NCI-H128 (cell line): ENCODE data around the gene BTNL3.
"Not testable (repeated sequence)": the region's sequence is repeated elsewhere in the genome, so short reads cannot be mapped to it uniquely, and the experiment has no call there.

Experiments used
- DNase-seq: peaks from one replicate; lab custom pipeline; 2025; ENCODE audit not compliant: unreplicated experiment; lab: John Stamatoyannopoulos, UW

The BTNL3 gene

DNA sequence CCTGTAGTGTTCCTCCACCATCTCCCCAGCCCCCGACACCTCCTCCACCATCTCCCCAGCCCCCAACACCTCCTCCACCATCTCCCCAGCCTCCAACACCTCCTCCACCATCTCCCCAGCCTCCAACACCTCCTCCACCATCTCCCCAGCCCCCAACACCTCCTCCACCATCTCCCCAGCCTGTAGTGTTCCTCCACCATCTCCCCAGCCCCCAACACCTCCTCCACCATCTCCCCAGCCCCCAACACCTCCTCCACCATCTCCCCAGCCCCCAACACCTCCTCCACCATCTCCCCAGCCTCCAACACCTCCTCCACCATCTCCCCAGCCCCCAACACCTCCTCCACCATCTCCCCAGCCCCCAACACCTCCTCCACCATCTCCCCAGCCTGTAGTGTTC is 57.2 kb downstream of the BTNL3 start:
- DNase-seq: not testable (repeated sequence)

DNA sequence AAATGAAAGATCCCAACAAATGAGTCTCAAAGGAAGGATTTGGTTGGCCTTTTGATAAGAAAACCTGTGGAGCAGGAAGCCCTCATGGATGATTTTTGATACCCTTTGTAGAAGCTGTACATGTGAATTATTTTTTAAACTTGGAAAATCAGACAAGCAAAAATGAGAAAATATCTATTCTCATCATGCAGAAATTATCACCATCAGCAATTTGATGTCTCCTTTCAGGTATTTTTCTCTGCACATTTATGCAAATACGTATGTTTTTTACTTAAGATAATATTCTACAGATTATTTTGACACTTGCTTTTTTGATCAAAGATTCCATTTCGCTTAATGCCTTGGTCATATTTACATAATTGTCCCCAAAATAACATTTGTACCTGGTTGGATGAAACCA is 58.6 kb downstream of the BTNL3 start:
- no peak for DNase-seq

DNA sequence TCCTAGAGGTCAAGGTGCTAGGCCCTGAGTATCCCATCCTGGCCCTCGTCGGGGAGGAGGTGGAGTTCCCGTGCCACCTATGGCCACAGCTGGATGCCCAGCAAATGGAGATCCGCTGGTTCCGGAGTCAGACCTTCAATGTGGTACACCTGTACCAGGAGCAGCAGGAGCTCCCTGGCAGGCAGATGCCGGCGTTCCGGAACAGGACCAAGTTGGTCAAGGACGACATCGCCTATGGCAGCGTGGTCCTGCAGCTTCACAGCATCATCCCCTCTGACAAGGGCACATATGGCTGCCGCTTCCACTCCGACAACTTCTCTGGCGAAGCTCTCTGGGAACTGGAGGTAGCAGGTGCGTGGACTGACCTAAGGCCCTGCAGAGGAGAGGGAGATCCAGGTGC is 59.3 kb downstream of the BTNL3 start:
- DNase-seq: no peak

DNA sequence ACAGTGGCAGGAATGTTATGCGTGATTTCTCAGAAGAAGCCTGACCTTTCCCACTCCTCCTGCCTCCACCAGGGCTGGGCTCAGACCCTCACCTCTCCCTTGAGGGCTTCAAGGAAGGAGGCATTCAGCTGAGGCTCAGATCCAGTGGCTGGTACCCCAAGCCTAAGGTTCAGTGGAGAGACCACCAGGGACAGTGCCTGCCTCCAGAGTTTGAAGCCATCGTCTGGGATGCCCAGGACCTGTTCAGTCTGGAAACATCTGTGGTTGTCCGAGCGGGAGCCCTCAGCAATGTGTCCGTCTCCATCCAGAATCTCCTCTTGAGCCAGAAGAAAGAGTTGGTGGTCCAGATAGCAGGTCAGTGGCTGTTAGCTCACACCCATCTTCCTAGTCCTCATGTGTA is 61.4 kb downstream of the BTNL3 start:
- DNase-seq: no peak

DNA sequence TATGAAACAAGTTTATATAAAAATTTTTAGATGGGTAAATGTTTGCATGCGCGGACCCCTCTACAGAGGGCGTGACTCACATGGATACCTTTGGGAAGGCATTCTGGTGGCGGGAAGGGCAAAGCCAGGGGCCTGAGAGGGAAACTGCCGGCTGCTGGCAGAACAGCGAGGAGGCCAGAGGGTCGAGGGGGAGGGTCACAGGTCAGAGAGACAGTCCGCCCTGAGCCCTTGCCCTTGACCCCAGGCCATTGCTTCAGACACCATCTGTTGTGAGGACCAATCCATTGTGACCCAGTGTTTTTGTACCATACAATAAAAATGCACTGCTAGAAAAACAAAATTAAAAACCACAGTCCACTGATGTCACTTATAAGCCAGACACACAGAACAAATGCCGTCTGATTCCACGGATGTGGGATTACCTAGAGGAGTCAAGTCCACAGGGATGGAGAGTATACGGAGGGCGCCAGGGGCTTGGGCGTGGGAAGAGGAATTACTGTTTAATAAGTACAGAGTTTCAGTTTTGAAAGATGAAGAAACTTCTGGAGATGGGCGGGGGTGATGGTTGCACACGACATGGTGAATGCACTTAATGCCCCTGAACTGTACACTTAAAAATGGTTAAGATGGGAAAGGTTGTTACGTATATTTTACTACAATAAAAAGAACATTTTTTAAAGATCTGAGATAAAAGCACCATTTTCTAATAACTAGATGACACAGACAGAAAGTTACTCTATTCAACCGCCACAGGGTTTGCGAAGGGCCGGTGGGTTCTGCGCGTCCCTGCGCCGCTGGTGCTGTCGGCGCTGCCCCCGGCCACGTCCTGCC is 63.4 kb downstream of the BTNL3 start:
- DNase-seq: no peak

DNA sequence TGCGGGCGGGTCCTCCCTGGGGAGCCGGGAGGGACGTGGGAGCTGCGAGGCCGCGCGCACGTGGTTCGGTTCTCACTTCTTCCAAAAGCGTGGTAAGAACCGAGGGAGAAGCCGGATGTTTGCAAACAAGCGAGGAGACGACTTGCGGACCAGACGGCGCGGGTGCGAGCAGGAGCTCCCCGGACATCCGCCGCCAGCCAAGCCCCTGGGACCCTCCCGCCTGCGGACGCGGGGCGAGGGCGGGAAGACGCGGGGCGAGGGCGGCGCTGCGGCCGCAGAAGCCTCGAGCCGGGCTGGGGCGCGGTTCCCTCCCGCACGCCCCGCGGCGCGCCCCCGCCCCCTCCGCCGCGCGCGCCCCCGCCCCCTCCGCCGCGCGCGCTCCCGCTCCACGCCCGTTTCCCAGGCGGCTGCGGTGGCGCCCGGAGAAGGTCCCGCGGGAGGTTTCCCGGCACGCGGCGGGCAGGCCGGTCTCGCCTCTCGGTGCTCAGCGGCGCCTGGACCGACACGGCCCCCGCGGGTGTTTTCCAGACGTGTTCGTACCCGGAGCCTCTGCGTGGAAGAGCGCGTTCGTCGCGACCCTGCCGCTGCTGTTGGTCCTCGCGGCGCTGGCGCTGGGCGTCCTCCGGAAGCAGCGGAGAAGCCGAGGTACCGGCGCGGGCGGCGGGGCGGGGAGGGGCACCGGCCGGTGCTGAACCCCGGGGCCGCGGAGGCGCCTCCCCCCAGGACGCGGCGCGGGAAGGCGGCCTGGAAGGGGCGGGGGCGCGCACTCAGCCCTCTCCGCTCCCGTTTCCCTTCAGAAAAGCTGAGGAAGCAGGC is 64.2 kb downstream of the BTNL3 start:
- no peak for DNase-seq

DNA sequence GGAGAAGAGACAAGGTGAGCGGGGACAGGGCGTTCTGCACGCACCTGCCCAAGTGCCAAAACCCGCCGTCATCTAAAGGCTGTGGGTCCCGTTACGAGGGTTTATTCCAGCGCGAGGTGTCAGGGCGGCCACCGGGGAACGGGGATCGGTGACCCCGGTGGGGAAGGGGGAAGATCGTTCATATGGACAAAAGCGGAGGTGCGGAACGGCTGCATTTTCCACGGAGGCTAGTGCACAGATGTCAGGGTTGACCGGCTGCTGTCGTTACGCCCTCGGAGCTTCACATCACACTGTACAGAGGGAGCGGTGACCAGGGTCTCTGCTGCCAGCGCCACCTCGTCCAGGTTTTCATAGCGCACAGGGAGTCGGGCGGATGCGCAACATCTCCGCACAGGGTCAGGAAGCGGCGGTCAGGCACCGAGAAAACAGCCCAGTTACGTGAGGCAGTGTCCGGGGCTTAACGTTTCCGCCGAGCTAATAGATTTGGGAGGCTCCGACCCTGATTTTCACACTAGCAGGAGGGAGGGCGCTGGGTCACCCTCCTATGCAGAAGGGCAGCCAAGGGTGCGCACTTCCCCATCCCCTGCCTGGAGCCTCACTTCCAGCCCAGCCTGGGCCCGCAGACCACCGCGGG is 65.0 kb downstream of the BTNL3 start:
- DNase-seq: no peak

DNA sequence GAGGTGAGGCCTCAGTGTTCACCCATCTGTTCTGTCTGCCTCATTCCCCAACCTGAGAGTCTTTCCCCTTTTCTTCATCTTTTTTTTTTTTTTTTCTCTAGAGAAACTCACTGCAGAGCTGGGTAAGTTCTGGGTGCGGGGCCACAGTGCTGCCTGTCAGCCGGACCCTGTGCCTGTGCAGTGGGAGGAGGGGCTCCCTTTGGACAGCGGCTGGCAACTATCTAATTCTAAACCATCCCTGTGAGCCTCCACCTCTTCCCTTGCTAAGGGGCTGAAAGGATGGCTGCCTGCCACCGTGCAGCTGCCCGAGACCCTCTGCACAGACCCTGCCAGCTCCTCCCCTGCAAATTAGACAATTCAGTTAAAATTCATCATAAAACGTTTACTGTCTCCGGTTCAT is 65.5 kb downstream of the BTNL3 start:
- no peak for DNase-seq

DNA sequence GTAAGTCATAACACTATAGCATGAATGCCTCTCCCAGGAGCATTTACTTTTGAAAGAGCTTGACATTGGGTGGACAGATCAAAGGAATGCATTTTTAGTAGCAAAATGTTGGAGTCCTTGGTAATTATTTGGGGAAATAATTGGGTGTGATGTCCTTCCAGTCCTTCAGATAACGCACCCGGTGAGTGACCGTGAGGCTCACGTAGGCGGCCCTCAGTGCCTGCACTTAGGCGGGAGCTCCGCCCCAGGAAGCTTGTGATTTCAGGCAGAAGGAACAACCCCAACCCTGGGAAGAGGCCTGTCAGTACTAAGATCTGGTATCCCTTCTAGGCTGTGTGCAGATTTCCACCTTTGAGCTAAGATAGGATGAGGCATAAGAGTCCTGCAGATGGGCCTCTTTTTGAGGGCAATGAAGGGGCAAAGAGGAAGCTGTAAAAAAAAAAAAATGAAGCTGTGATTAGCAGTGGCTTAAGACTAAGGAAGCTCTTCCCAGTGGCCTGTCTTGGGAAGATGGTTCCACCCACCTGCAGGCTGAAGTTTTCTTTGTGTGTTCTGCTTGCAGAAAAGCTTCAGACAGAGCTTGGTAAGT is 66.3 kb downstream of the BTNL3 start:
- no peak for DNase-seq
